GM23338 (cell line): ENCODE measurements around the gene MAP7D3. TPM values are rescaled to one million over a fixed set of nuclear protein-coding genes. Genes with fewer than 3 reads are reported as not detected.

ENCODE experiments used
- ATAC-seq: fragments of 200-7000 bp; cut with Tn5 transposase; 3 replicates; pipeline ENCODE4 v1.9.1; 2020
- DNase-seq: peaks from one replicate; pipeline ENCODE4 v3.0.0-alpha.2; 2015; ENCODE audit warnings: low spot score
- H2AFZ ChIP-seq: fragments of 200-600 bp; sonication (generic); 2 replicates; pipeline ENCODE4 v1.8.0; 2016; ENCODE audit warnings: antibody characterized with exemption, mild to moderate bottlenecking, moderate library complexity
- H3F3A ChIP-seq: fragments of 200-600 bp; sonication (generic); replicated peaks from 2 replicates; pipeline ENCODE4 v1.8.0; 2017; ENCODE audit warnings: antibody characterized with exemption, mixed run types, low read depth
- H3K27ac ChIP-seq: fragments of 200-600 bp; sonication (generic); 2 replicates; pipeline ENCODE4 v1.6.1; 2016; ENCODE audit warnings: low read depth
- H3K27me3 ChIP-seq: fragments of 200-600 bp; sonication (generic); 2 replicates; pipeline ENCODE4 v1.8.0; 2016; ENCODE audit warnings: mild to moderate bottlenecking, mixed run types, moderate library complexity; ENCODE audit not compliant: insufficient read depth
- H3K36me3 ChIP-seq: fragments of 200-600 bp; sonication (generic); 2 replicates; pipeline ENCODE4 v1.8.0; 2016; ENCODE audit warnings: mild to moderate bottlenecking; ENCODE audit not compliant: insufficient read depth
- H3K4me1 ChIP-seq: fragments of 200-600 bp; sonication (generic); 2 replicates; pipeline ENCODE4 v1.8.0; 2016; ENCODE audit warnings: mild to moderate bottlenecking, moderate library complexity; ENCODE audit not compliant: insufficient read depth
- H3K4me2 ChIP-seq: fragments of 200-600 bp; sonication (generic); 2 replicates; pipeline ENCODE4 v1.7.1; 2017; ENCODE audit warnings: mixed run types
- H3K4me3 ChIP-seq: fragments of 200-600 bp; sonication (generic); 2 replicates; pipeline ENCODE4 v1.6.1; 2016; ENCODE audit warnings: mixed run types
- H3K79me2 ChIP-seq: fragments of 200-600 bp; sonication (generic); replicated peaks from 2 replicates; pipeline ENCODE4 v1.8.0; 2017; ENCODE audit warnings: mild to moderate bottlenecking; ENCODE audit not compliant: insufficient read depth
- H3K9me2 ChIP-seq: fragments of 200-600 bp; sonication (generic); 2 replicates; pipeline ENCODE4 v1.8.0; 2017; ENCODE audit not compliant: insufficient read depth
- H4K20me1 ChIP-seq: fragments of 200-600 bp; sonication (generic); replicated peaks from 2 replicates; pipeline ENCODE4 v1.8.0; 2017; ENCODE audit warnings: mild to moderate bottlenecking; ENCODE audit not compliant: insufficient read depth
- H3K27ac Mint-ChIP-seq: 2 replicates; pipeline ENCODE4 v1.8.0; 2020; ENCODE audit warnings: inconsistent platforms, mild to moderate bottlenecking, moderate library complexity, mixed read lengths
- H3K27me3 Mint-ChIP-seq: 3 replicates; pipeline ENCODE4 v1.8.0; 2022; ENCODE audit warnings: low read depth, mild to moderate bottlenecking, moderate library complexity, mixed read lengths, inconsistent platforms; ENCODE audit not compliant: insufficient read depth, poor library complexity
- H3K36me3 Mint-ChIP-seq: 3 replicates; pipeline ENCODE4 v1.8.0; 2021; ENCODE audit warnings: low read depth, mild to moderate bottlenecking, inconsistent platforms, moderate library complexity, mixed read lengths
- H3K4me1 Mint-ChIP-seq: 3 replicates; pipeline ENCODE4 v1.8.0; 2020; ENCODE audit warnings: mild to moderate bottlenecking, inconsistent platforms, mixed read lengths
- H3K4me3 Mint-ChIP-seq: 3 replicates; pipeline ENCODE4 v1.8.0; 2021; ENCODE audit warnings: moderate library complexity, mild to moderate bottlenecking, inconsistent platforms, mixed read lengths
- H3K9me3 Mint-ChIP-seq: 3 replicates; pipeline ENCODE4 v1.8.0; 2020; ENCODE audit warnings: moderate library complexity, mild to moderate bottlenecking, inconsistent platforms, mixed read lengths
- CTCF ChIP-seq, 2 experiments: fragments of 200-600 bp in 1 of 2; sonication (generic) in 1 of 2; conservative IDR thresholded peaks; 2 replicates each; pipeline versions ENCODE4 v1.5.1 to v1.6.1; 2016 to 2017; ENCODE audit warnings: antibody characterized with exemption in 2 of 2, low read depth in 2 of 2, mild to moderate bottlenecking in 2 of 2, moderate library complexity in 1 of 2
- EZH2 ChIP-seq: fragments of 200-600 bp; sonication (generic); IDR thresholded peaks from one replicate; pipeline ENCODE4 v1.8.0; 2017; ENCODE audit warnings: antibody characterized with exemption, mild to moderate bottlenecking, low read depth; ENCODE audit not compliant: unreplicated experiment
- POLR2AphosphoS5 ChIP-seq: IDR thresholded peaks from 2 replicates; pipeline ENCODE4 v1.6.1; 2016; ENCODE audit warnings: antibody characterized with exemption, low read depth
- REST ChIP-seq: IDR thresholded peaks from one replicate; pipeline ENCODE4 v1.6.1; 2018; ENCODE audit warnings: antibody characterized with exemption; ENCODE audit not compliant: unreplicated experiment
- STAT1 ChIP-seq: IDR thresholded peaks from one replicate; pipeline ENCODE4 v1.6.1; 2016; ENCODE audit warnings: antibody characterized with exemption; ENCODE audit not compliant: unreplicated experiment
- polyA plus RNA-seq: library from polyadenylated mRNA; unstranded; fragments of >200 nt; fragmentation: Nextera tagmentation; extraction: Ambion mirVana; gene quantifications from 2 replicates; pipeline ENCODE4 v1.2.1, GENCODE V29; 2016
- total RNA-seq: library from RNA; depleted of rRNA; stranded (reverse); fragments of >200 nt; shearing (Covaris generic); gene quantifications from 2 replicates; pipeline ENCODE4 v1.2.3, GENCODE V29; 2014

Gene MAP7D3
- total and polyA plus RNA-seq, 2 experiments from 2014 or later = 14.5 to 33.4 TPM

DNA sequence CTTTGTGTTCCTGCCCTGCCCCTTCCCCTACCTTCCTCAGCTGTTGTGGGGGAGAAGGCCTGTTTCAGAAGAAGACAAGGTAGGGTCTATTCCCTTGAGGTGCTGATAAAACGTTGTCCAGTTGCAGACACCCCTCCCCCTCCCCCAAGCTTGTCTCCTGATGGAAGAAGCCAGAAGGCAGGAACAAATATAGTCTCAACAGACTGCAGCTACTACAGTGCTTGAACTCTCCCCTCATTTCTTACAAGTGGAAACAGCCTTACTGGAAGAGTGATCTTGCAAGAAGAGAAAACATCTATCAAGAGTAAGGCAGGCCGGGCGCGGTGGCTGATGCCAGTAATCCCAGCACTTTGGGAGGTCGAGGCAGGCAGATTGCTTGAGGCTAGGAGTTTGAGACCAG is 11.0 kb upstream of the MAP7D3 start (continued):
- TF ChIP-seq EZH2 = no peak
- no peak for TF ChIP-seq CTCF (conservative IDR thresholded peaks at IDR 0.05; ENCODE audit: low read depth in 2 of 2)
- TF ChIP-seq STAT1 = no peak

- peaks cover 5% of the 10 kb centered on the region for H3K27me3 Mint-ChIP-seq
- H2AFZ ChIP-seq = no peak overlapping the region
- no peak for ATAC-seq
- H3K9me3 Mint-ChIP-seq = no peaks in the 10 kb centered on the region
- H3F3A ChIP-seq = no peaks in the 10 kb centered on the region
- H3K36me3 Mint-ChIP-seq = no peaks in the 10 kb centered on the region
- H3K36me3 ChIP-seq = no peaks in the 10 kb centered on the region
- TF ChIP-seq CTCF (conservative IDR thresholded peaks at IDR 0.05; ENCODE audit: low read depth in 2 of 2) (no peak), EZH2 (no peak), REST (no peak)
- no peak overlapping the region for H3K27ac Mint-ChIP-seq
- H3K4me1 Mint-ChIP-seq = peaks cover 10% of the 10 kb centered on the region
- H3K9me2 ChIP-seq = no peaks in the 10 kb centered on the region
- no peaks in the 10 kb centered on the region for H3K4me1 ChIP-seq
- no peaks in the 10 kb centered on the region for H3K79me2 ChIP-seq
- H4K20me1 ChIP-seq = no peaks in the 10 kb centered on the region
- no peak overlapping the region for H3K4me3 Mint-ChIP-seq
- no peaks in the 10 kb centered on the region for H3K27me3 ChIP-seq
- no peak overlapping the region for H3K27ac ChIP-seq
- no peak for DNase-seq
- no peak overlapping the region for H3K4me3 ChIP-seq
- no peak overlapping the region for H3K4me2 ChIP-seq
Measured at GRCh38 chrX:136261321-136261720, 10.1 kb upstream of the MAP7D3 start.

- H3F3A ChIP-seq = no peaks in the 10 kb centered on the region
- no peaks in the 10 kb centered on the region for H3K4me1 ChIP-seq
- DNase-seq (no peak), ATAC-seq (no peak)
- no peak overlapping the region for H3K27ac ChIP-seq
- H3K9me2 ChIP-seq = no peaks in the 10 kb centered on the region
- no peaks in the 10 kb centered on the region for H3K27me3 ChIP-seq
- no peaks in the 10 kb centered on the region for H3K36me3 ChIP-seq
- Mint-ChIP-seq H3K4me1 (peaks cover 13% of the 10 kb centered on the region), H3K27me3 (peaks cover 5% of the 10 kb centered on the region), H3K4me3 (no peak overlapping the region), H3K36me3 (no peaks in the 10 kb centered on the region), H3K9me3 (no peaks in the 10 kb centered on the region), H3K27ac (no peak overlapping the region)
- no peak for TF ChIP-seq POLR2AphosphoS5
- no peak for TF ChIP-seq CTCF (conservative IDR thresholded peaks at IDR 0.05; ENCODE audit: low read depth in 2 of 2)
- H3K79me2 ChIP-seq = no peaks in the 10 kb centered on the region
- H3K4me3 ChIP-seq = no peak overlapping the region
- H3K4me2 ChIP-seq = no peak overlapping the region
- H2AFZ ChIP-seq = no peak overlapping the region
- H4K20me1 ChIP-seq = no peaks in the 10 kb centered on the region
Measured at GRCh38 chrX:136260776-136261175, 9.6 kb upstream of the MAP7D3 start.
